ENCODE measurements around the gene OXLD1.

DNA sequence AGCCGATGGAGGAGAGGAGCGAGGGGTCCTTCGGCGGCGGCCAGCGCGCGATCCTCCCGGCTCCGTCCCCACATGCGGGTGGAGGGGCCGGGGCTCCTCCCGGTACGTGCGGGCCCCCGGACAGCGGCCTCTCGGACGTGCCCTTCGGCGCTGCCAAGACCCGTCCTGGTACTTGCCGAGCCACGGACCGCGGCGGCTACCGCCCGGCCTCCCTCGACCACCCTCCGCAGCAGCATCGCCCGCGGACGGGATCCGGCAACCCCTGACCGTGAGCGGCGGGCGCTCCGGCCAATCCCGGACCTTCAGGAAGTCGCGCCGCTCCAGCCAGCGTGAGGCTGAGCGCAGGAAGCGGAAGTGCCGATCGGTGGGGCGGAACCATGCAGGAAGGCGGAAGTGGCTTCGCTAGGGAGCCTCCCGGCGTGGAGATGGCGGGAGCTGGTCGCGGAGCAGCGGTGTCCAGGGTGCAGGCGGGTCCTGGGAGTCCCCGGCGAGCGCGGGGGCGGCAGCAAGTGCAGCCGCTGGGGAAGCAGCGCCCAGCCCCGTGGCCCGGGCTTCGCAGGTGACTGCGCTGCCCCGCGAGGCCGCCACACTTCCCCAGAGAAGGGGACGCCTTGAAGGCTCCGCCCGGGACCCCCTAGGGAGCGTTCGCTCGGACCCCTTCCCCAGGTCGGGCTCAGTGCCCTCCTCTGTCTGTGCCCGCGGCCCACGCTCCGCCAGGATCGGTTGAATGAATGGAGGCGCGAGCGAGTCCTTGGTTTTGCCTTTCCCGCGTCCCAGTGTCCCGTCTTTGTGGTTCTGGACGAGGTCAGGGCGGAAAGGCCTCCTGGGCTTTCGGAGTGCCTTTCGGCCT lies at the start of gene OXLD1, which contains the start of gene CCDC137:
- TF ChIP-seq EZH2 (IDR thresholded peaks at IDR 0.05; ENCODE audit: insufficient read depth, poor library complexity, severe bottlenecking) = no peak
- TF ChIP-seq EZH2phosphoT487 (IDR thresholded peaks at IDR 0.05; ENCODE audit: insufficient read depth, low read depth) = no peak
